T-helper 2 cell treated with Interferon-gamma antibody and Interleukin-4, amounts not matched to agents 5 μg/mL and 100 μg/mL, for 36 hours (primary cell): ENCODE measurements around the gene AP3B1.

Experiments
- DNase-seq: peaks from one replicate; pipeline ENCODE4 v3.0.0; 2021; ENCODE audit warnings: low spot score
- H3K27ac Mint-ChIP-seq: one replicate; pipeline ENCODE4 v1.8.0; 2021; ENCODE audit warnings: mild to moderate bottlenecking, mixed read lengths
- H3K27me3 Mint-ChIP-seq: one replicate; pipeline ENCODE4 v1.8.0; 2021; ENCODE audit warnings: low read depth, mixed read lengths
- H3K36me3 Mint-ChIP-seq: one replicate; pipeline ENCODE4 v1.8.0; 2021; ENCODE audit warnings: low read depth, mixed read lengths
- H3K4me1 Mint-ChIP-seq: one replicate; pipeline ENCODE4 v1.8.0; 2021; ENCODE audit warnings: low read depth, mixed read lengths
- H3K4me3 Mint-ChIP-seq: one replicate; pipeline ENCODE4 v1.8.0; 2022; ENCODE audit warnings: mild to moderate bottlenecking, moderate library complexity, mixed read lengths
- H3K9me3 Mint-ChIP-seq: one replicate; pipeline ENCODE4 v1.8.0; 2021; ENCODE audit warnings: mixed read lengths

The AP3B1 gene

DNA sequence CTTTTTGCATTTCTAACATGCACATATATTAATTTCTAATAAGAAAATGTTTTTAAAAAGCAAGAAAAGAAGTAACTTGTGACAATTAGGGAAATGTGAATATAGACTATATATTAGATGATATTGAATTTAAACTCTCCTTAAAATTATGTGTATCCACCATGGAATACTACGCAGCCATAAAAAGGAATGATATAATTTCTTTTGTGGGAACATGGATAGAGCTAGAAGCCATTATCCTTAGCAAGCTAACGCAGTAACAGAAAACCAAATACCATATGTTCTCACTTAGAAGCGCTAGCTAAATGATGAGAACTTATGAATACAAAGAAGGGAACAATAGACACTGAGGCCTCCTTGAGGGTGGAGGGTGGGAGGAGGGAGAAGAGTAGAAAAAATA lies 23.8 kb upstream of the AP3B1 start:
- H3K27me3 Mint-ChIP-seq = peaks cover 19% of the 10 kb centered on the region
- H3K36me3 Mint-ChIP-seq = no peaks in the 10 kb centered on the region
- no peaks in the 10 kb centered on the region for H3K9me3 Mint-ChIP-seq
- no peak overlapping the region for H3K27ac Mint-ChIP-seq
- no peak for DNase-seq
- no peak overlapping the region for H3K4me3 Mint-ChIP-seq
- no peaks in the 10 kb centered on the region for H3K4me1 Mint-ChIP-seq

DNA sequence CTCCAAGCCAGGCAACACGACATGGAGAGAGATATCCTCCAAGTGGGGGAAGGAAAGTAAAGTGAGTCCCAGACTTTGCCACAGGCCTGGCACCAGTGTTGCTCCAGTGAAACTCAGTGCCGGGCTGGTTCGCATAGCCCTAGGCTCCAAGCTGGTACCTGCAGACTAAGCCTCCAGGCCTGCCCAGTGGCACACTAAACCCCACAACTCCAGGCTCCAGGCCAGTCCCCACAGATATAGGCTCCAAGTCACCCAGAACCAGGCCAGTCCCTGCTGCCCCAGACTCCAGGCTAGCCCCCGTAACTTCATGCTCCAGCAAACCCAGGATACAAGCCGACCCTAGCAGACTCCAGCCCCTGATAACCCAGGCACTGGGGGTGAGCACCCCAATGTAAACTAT lies 23.0 kb upstream of the AP3B1 start:
- no peak for DNase-seq
- Mint-ChIP-seq H3K4me3 (no peak overlapping the region), H3K27me3 (peaks cover 24% of the 10 kb centered on the region), H3K36me3 (no peaks in the 10 kb centered on the region), H3K27ac (no peak overlapping the region), H3K9me3 (no peaks in the 10 kb centered on the region), H3K4me1 (no peaks in the 10 kb centered on the region)

DNA sequence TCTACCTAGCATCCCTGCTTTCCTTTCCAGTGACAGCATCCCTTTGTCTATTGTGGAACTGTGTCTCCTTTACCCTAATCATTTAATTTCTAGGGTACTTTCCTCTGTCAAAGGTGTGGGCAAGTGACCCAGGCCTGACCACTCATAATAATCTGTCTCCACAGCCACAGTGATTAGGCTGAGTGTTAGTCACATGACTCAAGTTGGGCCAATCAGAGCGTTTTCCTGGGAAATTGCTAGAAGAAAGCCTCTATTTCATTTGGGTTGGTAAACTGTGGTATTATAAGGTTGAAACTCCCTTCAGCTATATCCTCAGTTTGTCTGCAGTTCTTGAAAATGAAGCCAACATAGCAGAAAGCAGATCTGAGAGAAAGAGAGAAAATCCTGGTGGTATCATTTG lies 14.2 kb upstream of the AP3B1 start:
- Mint-ChIP-seq H3K9me3 (no peaks in the 10 kb centered on the region), H3K27ac (no peak overlapping the region), H3K4me3 (no peak overlapping the region), H3K4me1 (no peaks in the 10 kb centered on the region), H3K36me3 (no peaks in the 10 kb centered on the region), H3K27me3 (peaks cover 41% of the 10 kb centered on the region)
- no peak for DNase-seq

DNA sequence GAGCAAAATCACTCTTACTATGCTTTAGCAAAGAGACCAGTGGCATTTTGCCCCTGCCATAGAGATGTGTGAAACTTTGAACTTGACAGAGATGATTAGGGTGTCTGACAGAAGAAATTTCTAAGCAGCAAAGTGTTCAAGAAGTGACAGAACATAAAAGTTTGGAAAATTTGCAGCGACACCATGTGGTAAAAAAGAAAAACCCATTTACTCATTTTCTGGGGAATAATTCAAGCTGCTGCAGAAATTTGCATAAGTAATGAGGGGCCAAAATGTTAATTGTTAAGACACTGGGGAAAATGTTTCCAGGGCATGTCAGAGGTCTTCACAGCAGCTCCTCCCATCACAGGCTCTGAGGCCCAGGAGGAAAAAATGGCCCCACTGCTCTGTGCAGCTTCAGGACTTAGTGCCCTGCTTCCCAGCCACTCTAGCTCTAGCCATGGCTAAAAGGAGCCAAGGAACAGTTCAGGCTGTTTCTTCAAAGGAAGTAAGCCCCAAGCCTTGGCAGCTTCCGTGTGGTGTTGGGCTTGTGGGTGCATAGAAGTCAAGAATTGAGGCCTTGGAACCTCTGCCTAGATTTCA lies 6.1 kb upstream of the AP3B1 start:
- Mint-ChIP-seq H3K9me3 (no peaks in the 10 kb centered on the region), H3K27ac (no peak overlapping the region), H3K36me3 (no peaks in the 10 kb centered on the region), H3K27me3 (peaks cover 39% of the 10 kb centered on the region), H3K4me3 (no peak overlapping the region), H3K4me1 (peaks cover 4% of the 10 kb centered on the region)
- DNase-seq = no peak

DNA sequence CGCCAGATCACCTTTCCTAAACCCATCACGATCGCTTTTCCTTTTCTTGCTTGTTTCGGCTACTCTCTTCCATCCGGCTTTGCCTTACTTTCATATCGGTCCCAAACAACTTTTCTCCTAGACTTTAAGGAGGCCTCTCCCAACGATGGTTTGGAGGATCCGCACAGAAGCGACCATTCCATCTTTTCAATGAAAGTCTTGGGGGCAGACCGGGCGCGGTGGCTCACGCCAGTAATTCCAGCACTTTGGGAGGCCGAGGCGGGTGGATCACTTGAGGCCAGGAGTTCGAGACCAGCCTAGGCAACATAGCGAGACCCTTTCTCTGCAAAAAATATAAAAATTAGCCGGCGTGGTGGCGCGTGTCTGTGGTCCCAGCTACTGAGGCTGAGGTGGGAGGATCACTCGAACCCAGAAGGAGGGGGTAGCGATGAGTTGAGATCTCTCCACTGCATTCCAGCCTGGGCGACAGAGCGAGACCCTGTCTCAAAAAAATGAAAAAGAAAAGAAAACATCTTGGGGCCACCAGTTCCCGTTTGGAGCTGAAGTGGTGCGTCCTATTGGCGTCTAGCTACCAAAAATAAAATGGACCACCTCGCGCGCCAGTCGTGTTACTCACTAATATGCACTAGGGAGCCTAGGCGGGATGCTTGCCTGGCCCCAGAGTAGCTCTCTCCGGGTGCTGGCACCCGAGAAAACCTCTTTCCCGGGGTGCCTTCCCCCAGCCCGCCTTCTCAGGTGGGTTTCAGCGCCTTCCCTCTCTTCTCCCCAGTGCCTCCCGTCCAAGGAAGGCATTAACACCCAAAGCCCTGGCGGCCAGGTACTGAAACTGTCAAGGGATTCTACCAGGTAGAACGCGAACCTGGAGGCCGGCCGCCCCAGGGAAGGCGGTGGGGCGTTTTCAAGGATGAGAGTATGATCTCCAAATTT lies 800 bp upstream of the AP3B1 start:
- H3K27ac Mint-ChIP-seq = peak overlapping the region; percentile 100

DNA sequence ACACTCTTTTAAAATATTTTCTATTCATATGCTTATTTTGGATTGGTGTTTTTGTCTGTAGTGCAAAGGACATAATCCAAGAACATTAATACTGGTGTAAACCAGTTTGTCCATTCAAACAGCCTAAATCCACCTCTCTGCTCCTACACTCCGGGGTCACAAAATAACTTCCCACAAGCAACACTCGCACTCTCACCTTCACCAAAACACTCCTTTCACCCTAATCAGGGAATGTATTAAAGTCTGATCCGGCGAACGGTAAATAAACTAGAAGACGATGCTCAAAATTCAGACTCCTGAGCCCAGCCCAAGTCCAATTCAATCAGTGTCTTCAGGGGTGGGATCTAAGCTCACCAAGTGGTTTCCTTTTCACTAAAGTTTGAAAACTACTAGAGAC lies 649 bp downstream of the AP3B1 start:
- no peak for DNase-seq
- Mint-ChIP-seq H3K4me3 (peak overlapping the region; percentile 98), H3K9me3 (no peaks in the 10 kb centered on the region), H3K27me3 (peaks cover 7% of the 10 kb centered on the region), H3K36me3 (peaks cover 10% of the 10 kb centered on the region), H3K27ac (peak overlapping the region; percentile 100), H3K4me1 (peaks cover 41% of the 10 kb centered on the region)

More for the DNA sequence above, 800 bp upstream of the AP3B1 start:
- Mint-ChIP-seq H3K36me3 (peaks cover 10% of the 10 kb centered on the region), H3K27me3 (peaks cover 13% of the 10 kb centered on the region), H3K4me1 (peaks cover 31% of the 10 kb centered on the region), H3K9me3 (no peaks in the 10 kb centered on the region), H3K4me3 (peak overlapping the region; percentile 98)
- DNase-seq = peak; percentile 30

DNA sequence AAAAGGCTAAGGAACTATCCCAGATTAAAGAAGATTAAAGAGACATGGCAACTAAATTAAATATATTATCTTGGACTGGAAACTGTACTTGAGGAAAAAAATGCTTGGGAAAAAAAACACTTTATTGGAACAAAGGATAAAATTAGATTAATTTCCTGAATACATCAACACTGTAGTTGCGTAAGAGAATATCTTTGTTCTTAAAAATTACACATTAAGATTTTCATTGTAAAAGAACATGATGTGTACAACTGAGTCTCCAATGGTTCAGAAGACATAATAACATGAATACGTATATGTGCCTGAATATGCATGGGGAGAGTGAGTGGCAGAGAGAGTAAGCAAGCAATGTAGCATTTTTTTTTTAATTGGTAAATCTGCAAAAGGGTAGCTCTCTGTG lies 2.8 kb downstream of the AP3B1 start:
- no peak for DNase-seq
- Mint-ChIP-seq H3K4me1 (peaks cover 41% of the 10 kb centered on the region), H3K27me3 (peaks cover 4% of the 10 kb centered on the region), H3K9me3 (no peaks in the 10 kb centered on the region), H3K27ac (no peak overlapping the region), H3K4me3 (peak overlapping the region; percentile 54), H3K36me3 (peaks cover 12% of the 10 kb centered on the region)

DNA sequence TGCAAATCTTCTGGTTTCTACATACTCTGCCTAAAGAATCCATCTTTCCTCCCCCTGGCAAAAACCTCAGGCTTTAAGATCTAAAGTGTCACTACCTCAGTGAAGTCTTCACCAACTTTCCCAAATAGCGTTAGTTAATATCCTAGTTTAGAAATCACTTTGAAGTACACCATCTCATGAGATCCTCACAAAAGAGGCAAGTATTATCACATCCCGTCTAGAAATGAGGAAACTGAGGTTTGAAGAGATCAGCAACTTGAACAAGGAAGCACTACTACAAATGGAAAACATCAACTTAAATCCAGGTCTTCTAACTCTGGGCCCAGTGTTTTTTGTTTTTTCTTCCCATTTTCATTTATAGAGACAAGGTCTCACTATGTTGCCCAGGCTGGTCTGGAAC lies 4.6 kb downstream of the AP3B1 start:
- no peak for DNase-seq
- H3K4me1 Mint-ChIP-seq = peaks cover 45% of the 10 kb centered on the region
- H3K4me3 Mint-ChIP-seq = no peak overlapping the region
- H3K27me3 Mint-ChIP-seq = no peaks in the 10 kb centered on the region
- no peak overlapping the region for H3K27ac Mint-ChIP-seq
- H3K36me3 Mint-ChIP-seq = peaks cover 19% of the 10 kb centered on the region
- no peaks in the 10 kb centered on the region for H3K9me3 Mint-ChIP-seq

DNA sequence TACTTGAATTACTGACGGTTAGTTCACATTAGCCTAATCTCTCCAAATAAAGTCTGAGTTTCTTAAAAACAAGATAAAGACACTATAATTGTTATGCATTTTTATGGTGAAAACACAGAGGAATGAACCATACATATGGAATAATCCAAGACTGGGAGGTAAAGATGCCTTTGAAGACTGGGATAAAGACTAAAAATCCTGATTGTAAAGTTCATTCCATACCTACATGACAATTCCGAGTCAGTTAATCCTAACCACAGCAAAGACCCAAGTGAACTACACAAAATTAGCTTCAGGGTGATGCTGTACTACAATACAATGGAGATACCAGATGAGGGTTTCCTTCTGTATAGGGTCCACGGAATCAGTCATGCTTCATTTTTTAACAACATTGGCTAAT lies 6.3 kb downstream of the AP3B1 start:
- Mint-ChIP-seq H3K36me3 (peaks cover 15% of the 10 kb centered on the region), H3K9me3 (no peaks in the 10 kb centered on the region), H3K27ac (no peak overlapping the region), H3K4me3 (no peak overlapping the region), H3K27me3 (no peaks in the 10 kb centered on the region), H3K4me1 (peaks cover 39% of the 10 kb centered on the region)
- DNase-seq = no peak

DNA sequence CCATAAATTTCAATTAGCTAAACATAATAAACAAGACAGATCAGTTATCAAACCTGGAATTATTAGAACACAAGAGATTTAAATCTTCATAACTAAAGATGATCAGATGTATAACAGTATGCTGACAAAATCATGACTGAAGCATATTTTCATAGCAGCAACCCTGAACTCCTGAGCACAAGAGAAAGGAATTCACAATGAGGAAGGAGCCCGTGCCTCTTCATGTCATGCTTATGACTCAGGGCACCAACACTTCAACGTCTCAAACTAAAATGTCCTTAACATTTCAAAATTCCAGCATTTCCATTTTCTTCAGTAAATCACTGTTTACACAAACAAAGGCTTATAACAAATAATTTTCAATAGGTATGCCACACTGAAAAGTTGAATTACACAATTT lies 6.7 kb downstream of the AP3B1 start:
- Mint-ChIP-seq H3K4me1 (peaks cover 36% of the 10 kb centered on the region), H3K27me3 (no peaks in the 10 kb centered on the region), H3K9me3 (no peaks in the 10 kb centered on the region), H3K36me3 (peaks cover 15% of the 10 kb centered on the region), H3K4me3 (no peak overlapping the region), H3K27ac (no peak overlapping the region)
- DNase-seq = no peak

DNA sequence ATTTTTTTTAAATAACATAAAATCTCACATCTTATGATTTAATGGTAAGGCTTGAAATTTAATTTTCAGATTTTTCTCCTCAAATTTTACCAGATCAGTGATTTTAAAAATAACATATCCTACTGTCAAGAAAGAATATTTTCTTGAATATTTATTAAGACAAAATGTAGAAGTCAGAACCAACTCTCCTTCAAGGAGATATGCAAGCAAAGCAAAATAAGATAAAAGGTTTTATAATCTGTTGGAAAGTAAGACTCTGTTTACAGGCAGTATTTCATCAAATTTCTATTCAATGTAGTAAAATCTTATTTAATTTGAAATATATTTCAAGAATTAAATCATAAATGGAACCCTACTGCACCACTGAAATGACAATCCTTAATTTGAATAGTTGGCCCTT lies 7.3 kb downstream of the AP3B1 start:
- Mint-ChIP-seq H3K27ac (no peak overlapping the region), H3K9me3 (no peaks in the 10 kb centered on the region), H3K4me3 (no peak overlapping the region), H3K27me3 (no peaks in the 10 kb centered on the region), H3K4me1 (peaks cover 32% of the 10 kb centered on the region), H3K36me3 (peaks cover 15% of the 10 kb centered on the region)
- no peak for DNase-seq

DNA sequence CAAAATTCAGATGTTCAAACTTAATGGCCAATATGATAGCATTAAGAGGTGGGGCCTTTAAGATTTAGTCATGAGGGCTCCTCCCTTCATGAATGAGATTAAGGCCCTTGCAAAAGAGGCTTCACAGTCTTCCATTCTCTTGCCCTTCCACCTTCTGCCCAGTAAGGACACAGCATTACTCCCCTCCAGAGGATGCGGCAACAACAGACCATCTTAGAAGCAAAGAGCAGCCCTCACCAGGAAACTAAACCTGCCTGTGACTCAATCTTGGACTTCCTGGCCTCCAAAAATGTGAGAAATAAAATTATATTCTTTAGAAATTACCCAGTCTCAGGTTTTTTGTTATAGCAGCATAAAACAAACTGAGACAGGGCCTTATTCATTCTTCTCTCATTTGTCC lies 8.2 kb downstream of the AP3B1 start:
- no peak overlapping the region for H3K4me3 Mint-ChIP-seq
- H3K27me3 Mint-ChIP-seq = no peaks in the 10 kb centered on the region
- DNase-seq = no peak
- peaks cover 26% of the 10 kb centered on the region for H3K4me1 Mint-ChIP-seq
- no peaks in the 10 kb centered on the region for H3K9me3 Mint-ChIP-seq
- H3K36me3 Mint-ChIP-seq = peaks cover 11% of the 10 kb centered on the region
- H3K27ac Mint-ChIP-seq = no peak overlapping the region

DNA sequence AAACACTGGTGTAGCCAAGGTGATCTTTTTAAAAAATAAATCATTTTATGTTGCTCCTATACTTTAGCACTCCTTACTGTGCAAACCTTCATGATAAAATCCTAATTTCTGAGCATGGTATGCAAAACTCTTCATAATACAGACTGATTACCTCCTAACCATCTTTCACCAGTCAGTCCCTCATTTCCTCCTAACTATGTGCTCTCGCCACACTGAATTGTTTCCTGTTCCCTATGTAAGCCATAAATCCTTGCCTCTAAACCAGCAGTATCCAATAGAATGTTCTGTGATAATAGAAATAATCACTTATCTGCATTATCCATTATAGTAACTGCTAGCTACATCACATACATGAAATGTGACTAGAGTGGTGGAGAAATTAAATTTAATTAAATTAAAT lies 10.7 kb downstream of the AP3B1 start:
- Mint-ChIP-seq H3K36me3 (peaks cover 9% of the 10 kb centered on the region), H3K4me3 (no peak overlapping the region), H3K27me3 (no peaks in the 10 kb centered on the region), H3K9me3 (no peaks in the 10 kb centered on the region), H3K27ac (no peak overlapping the region), H3K4me1 (peaks cover 14% of the 10 kb centered on the region)
- no peak for DNase-seq

DNA sequence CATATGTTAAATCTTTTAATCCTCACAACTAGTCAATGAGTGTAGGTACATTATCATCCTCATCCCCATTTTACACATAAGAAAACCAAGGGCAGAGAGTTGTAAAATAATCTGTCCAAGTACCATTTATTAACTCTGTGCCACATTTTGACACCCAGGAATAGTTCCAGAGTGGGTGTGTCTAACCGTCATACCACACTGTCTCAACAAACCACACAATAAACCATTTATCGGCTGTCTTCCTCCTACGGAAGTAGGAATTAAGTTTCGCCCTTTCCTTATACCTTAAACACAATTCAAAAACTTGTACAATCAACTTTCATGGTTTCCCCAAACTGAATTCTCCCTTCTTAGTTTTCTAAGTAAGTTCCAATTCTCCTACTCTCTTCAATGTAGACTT lies 11.4 kb downstream of the AP3B1 start:
- Mint-ChIP-seq H3K27ac (no peak overlapping the region), H3K36me3 (peaks cover 9% of the 10 kb centered on the region), H3K9me3 (no peaks in the 10 kb centered on the region), H3K27me3 (no peaks in the 10 kb centered on the region), H3K4me1 (peaks cover 14% of the 10 kb centered on the region), H3K4me3 (no peak overlapping the region)
- no peak for DNase-seq
